GM12878 (cell line): Measurements from ENCODE around the gene ZNF334. TPM values are rescaled to one million over a fixed set of nuclear protein-coding genes. Genes with fewer than 3 reads are reported as not detected.

Experiments used
- ATAC-seq: fragments of 200-7000 bp; cut with Tn5 transposase; 3 replicates; pipeline ENCODE4 v1.9.1; 2020; ENCODE audit warnings: mild to moderate bottlenecking, moderate library complexity
- BruUV-seq: library from RNA; stranded (reverse); fragments of 400-500 nt; replicated peaks from 2 replicates; lab custom pipeline; 2021; lab: Mats Ljungman, UMichigan
- CTCF ChIA-PET: fragments of 300-600 bp; sonication (Branson Sonifier 250); formaldehyde crosslinking; extraction: SDS; loops from one replicate; lab custom pipeline; 2021; ENCODE audit warnings: inconsistent platforms; lab: Yijun Ruan, JAX
- POLR2A ChIA-PET: fragments of 350-600 bp; formaldehyde crosslinking; extraction: SDS; loops from one replicate; lab custom pipeline; 2021; ENCODE audit warnings: inconsistent platforms; lab: Charles Lee
- RAD21 ChIA-PET: fragments of 300-600 bp; sonication (Branson Sonifier 250); formaldehyde crosslinking; loops from one replicate; lab custom pipeline; 2023; ENCODE audit warnings: antibody characterized with exemption; ENCODE audit not compliant: unreplicated experiment; lab: Charles Lee
- SMC1A ChIA-PET: fragments of 300-600 bp; sonication (Branson Sonifier 250); formaldehyde crosslinking; loops from one replicate; lab custom pipeline; 2023; ENCODE audit not compliant: unreplicated experiment, uncharacterized antibody; lab: Charles Lee
- DNase-seq: peaks from one replicate; pipeline ENCODE4 v3.0.0-alpha.2; 2011; ENCODE audit warnings: low read depth, low spot score
- FAIRE-seq: peaks from 3 replicates; lab custom pipeline; 2011; peaks lifted over from hg19 to GRCh38; lab: Jason Lieb, UNC
- H2AFZ ChIP-seq: 2 replicates; pipeline ENCODE4 v1.6.0; 2011; ENCODE audit warnings: low read depth, low read length, control low read depth; ENCODE audit not compliant: control insufficient read depth
- H3K27ac ChIP-seq: 2 replicates; pipeline ENCODE4 v1.5.1; 2011; ENCODE audit warnings: control low read depth; ENCODE audit not compliant: control insufficient read depth, insufficient read depth
- H3K27me3 ChIP-seq, 2 experiments: replicated peaks in 1 of 2; 2 replicates each; pipeline versions ENCODE4 v1.6.0 to v1.6.1; 2011; ENCODE audit warnings: low read length in 1 of 2; ENCODE audit not compliant: control insufficient read depth in 2 of 2, insufficient read depth in 2 of 2
- H3K36me3 ChIP-seq, 2 experiments: 2 replicates each; pipeline ENCODE4 v1.5.1; 2011; ENCODE audit warnings: low read length in 1 of 2; ENCODE audit not compliant: control insufficient read depth in 2 of 2, insufficient read depth in 2 of 2
- H3K4me1 ChIP-seq: 2 replicates; pipeline ENCODE4 v1.6.1; 2011; ENCODE audit warnings: mild to moderate bottlenecking, low read length, moderate library complexity, mixed read lengths; ENCODE audit not compliant: control insufficient read depth, insufficient read depth
- H3K4me2 ChIP-seq: 2 replicates; pipeline ENCODE4 v1.6.0; 2011; ENCODE audit warnings: control low read depth; ENCODE audit not compliant: control insufficient read depth, insufficient read depth
- H3K4me3 ChIP-seq: fragments of 200-600 bp; sonication (generic); 2 replicates; pipeline ENCODE4 v1.5.1; 2016
- H3K79me2 ChIP-seq: 2 replicates; pipeline ENCODE4 v1.6.0; 2011; ENCODE audit warnings: low read length; ENCODE audit not compliant: control insufficient read depth, insufficient read depth
- H3K9ac ChIP-seq: 2 replicates; pipeline ENCODE4 v1.8.0; 2011; ENCODE audit warnings: low read length, control low read depth, mixed read lengths; ENCODE audit not compliant: control insufficient read depth, insufficient read depth
- H3K9me3 ChIP-seq: replicated peaks from 3 replicates; pipeline ENCODE4 v1.5.1; 2011; ENCODE audit warnings: mild to moderate bottlenecking, low read length; ENCODE audit not compliant: control insufficient read depth, insufficient read depth
- H4K20me1 ChIP-seq: 2 replicates; pipeline ENCODE4 v1.6.0; 2011; ENCODE audit not compliant: control insufficient read depth, insufficient read depth
- BRCA1 ChIP-seq: IDR thresholded peaks from 2 replicates; pipeline ENCODE4 v1.6.1; 2011; ENCODE audit warnings: low read depth, low read length, improper control_type of control experiment
- HDGF ChIP-seq: fragments of 450-650 bp; IDR thresholded peaks from 2 replicates; pipeline ENCODE4 v1.6.1; 2016; ENCODE audit warnings: antibody characterized with exemption
- RFX5 ChIP-seq: IDR thresholded peaks from 2 replicates; pipeline ENCODE4 v1.6.1; 2011; ENCODE audit warnings: low read depth, low read length, improper control_type of control experiment
- WGBS: methylation state at CpG from one replicate; pipeline ENCODE4 v1.1.6; 2016; ENCODE audit warnings: low lambda C conversion rate; ENCODE audit not compliant: insufficient replicate concordance, insufficient coverage; ENCODE audit errors: missing lambda C conversion rate; 5-methylcytosine and 5-hydroxymethylcytosine counted together
- in situ Hi-C: fragments of 300-500 bp; cut with MboI; formaldehyde crosslinking; loops from 9 replicates; pipeline ENCODE4 v1.14.3; 2018; ENCODE audit warnings: mixed read lengths
- intact Hi-C: fragments of 100-400 bp; cut with micrococcal nuclease; formaldehyde crosslinking; loops from one replicate; pipeline ENCODE4 v1.14.2; 2022; ENCODE audit not compliant: unreplicated experiment
- polyA plus RNA-seq, 11 experiments: library from polyadenylated mRNA; depleted of rRNA in 4 of 11; unstranded in 6 of 11; stranded (reverse) in 5 of 11; fragments of >200 nt; fragmentation: Nextera tagmentation in 4 of 11; fragmentation: Illumina TruSeq in 1 of 11; extraction: Ambion mirVana in 4 of 11; extraction: Trizol in 1 of 11; gene quantifications; 1 replicate in 1 of 11; 2 replicates in 10 of 11; pipeline versions ENCODE4 v1.2.1 to v1.2.3, GENCODE V29; 2011 to 2016; ENCODE audit warnings: inconsistent platforms in 2 of 11, missing spikeins in 2 of 11, low read depth in 1 of 11
- total RNA-seq, 4 experiments: library from RNA; depleted of rRNA in 3 of 4; stranded (reverse); fragments of >200 nt in 3 of 4; fragmentation: Illumina TruSeq in 1 of 4; extraction: Trizol in 1 of 4; gene quantifications; 2 replicates each; pipeline versions ENCODE4 v1.2.1 to v1.2.3, GENCODE V29; 2013 to 2021
- TF ChIP-seq, protein P1 (sequence below): IDR thresholded peaks from 2 replicates; pipeline ENCODE4 v1.6.1; 2011; ENCODE audit warnings: borderline replicate concordance, low read depth, mild to moderate bottlenecking, moderate library complexity, mixed read lengths, low read length; ENCODE audit not compliant: insufficient read depth; ENCODE audit errors: extremely low read length
- TF ChIP-seq, protein P2 (sequence below): fragments of 450-650 bp; IDR thresholded peaks from 2 replicates; pipeline ENCODE4 v1.6.1; 2017; ENCODE audit warnings: mild to moderate bottlenecking

ZNF334 gene
- total and polyA plus RNA-seq, 10 of the 15 experiments (the other 5 are each of a cell fraction or from before 2014, with no cell fraction given), result 0.08 to 2.0 (median 1.2) TPM

DNA sequence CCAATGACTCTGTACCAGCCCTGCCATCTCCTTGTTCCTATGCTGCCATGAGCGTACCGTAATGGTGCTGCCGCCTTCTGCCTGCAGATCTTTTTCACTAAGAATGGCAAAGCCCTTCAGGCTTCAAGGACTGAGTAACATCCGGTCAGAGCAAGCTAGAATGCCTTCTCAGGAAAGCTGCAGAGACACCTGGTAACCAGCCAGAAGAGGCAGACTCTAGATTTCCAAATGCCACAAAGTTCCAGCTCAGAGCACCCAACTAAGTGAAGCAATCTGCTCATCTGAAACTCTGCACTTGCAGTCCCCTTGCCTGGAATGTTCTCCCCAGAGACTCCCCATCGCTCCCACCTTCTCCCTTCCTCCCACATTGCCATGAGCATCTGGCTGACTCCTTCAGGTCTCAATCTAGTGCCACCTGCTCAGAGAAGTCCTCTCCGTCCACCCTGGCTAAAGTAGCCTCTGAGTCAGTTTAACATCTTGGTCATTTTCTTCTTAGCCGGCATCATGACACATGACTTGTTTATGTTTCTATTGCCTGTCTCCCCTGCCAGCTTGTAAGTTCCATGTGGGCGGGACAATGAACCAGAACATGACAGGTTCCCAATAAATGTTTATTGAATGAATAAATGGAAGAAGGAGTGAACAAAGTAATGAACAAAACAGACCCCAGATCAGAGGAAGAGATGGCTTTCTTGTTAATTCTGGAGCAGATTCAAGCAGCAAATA is 44.0 kb upstream of the ZNF334 start:
- H3K9me3 ChIP-seq, result no peaks in the 10 kb centered on the region
- intact Hi-C loops, result no loop called here
- DNase-seq (no peak), ATAC-seq (no peak), FAIRE-seq (no peak)
- peaks cover 40% of the 10 kb centered on the region for H3K4me1 ChIP-seq
- no peaks in the 10 kb centered on the region for H3K36me3 ChIP-seq
- H2AFZ ChIP-seq, result no peak overlapping the region
- H3K27me3 ChIP-seq, result no peaks in the 10 kb centered on the region
- H3K27ac ChIP-seq, result no peak overlapping the region
- BruUV-seq, result no TSS peak
- ChIA-PET CTCF (interaction anchor here (1.0 kb wide), 1 partner anchor 37 kb away, joined by 3 read pairs; no protein-coding TSS in a partner anchor), RAD21 (no interaction called here), SMC1A (interaction anchor here (0.7 to 2.7 kb wide), 2 partner anchors 11 to 400 kb away, joined by 3 to 10 read pairs; no protein-coding TSS in a partner anchor), POLR2A (interaction anchor here (0.6 kb wide), 1 partner anchor 394 kb away, joined by 3 read pairs; no protein-coding TSS in a partner anchor)
- no peaks in the 10 kb centered on the region for H3K79me2 ChIP-seq
- no peaks in the 10 kb centered on the region for H4K20me1 ChIP-seq
- WGBS, result 95% methylated on average over 8 of the region's 8 CpGs
- in situ Hi-C loops, result loop anchor here (10.0 kb wide), 1 partner anchor 127 kb away; the partner anchor contains the start of gene TP53RK
- TF ChIP-seq RFX5, result no peak
- TF ChIP-seq, protein P1, sequence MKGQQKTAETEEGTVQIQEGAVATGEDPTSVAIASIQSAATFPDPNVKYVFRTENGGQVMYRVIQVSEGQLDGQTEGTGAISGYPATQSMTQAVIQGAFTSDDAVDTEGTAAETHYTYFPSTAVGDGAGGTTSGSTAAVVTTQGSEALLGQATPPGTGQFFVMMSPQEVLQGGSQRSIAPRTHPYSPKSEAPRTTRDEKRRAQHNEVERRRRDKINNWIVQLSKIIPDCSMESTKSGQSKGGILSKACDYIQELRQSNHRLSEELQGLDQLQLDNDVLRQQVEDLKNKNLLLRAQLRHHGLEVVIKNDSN, result no peak
- no peak for TF ChIP-seq BRCA1
- TF ChIP-seq, protein P2, sequence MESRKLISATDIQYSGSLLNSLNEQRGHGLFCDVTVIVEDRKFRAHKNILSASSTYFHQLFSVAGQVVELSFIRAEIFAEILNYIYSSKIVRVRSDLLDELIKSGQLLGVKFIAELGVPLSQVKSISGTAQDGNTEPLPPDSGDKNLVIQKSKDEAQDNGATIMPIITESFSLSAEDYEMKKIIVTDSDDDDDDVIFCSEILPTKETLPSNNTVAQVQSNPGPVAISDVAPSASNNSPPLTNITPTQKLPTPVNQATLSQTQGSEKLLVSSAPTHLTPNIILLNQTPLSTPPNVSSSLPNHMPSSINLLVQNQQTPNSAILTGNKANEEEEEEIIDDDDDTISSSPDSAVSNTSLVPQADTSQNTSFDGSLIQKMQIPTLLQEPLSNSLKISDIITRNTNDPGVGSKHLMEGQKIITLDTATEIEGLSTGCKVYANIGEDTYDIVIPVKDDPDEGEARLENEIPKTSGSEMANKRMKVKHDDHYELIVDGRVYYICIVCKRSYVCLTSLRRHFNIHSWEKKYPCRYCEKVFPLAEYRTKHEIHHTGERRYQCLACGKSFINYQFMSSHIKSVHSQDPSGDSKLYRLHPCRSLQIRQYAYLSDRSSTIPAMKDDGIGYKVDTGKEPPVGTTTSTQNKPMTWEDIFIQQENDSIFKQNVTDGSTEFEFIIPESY, result no peak
- no peak for TF ChIP-seq HDGF
- TF ChIP-seq, all 136 proteins: peak for 0
- Histone ChIP-seq H3K9ac (no peak overlapping the region), H3K4me3 (no peak overlapping the region), H3K4me2 (no peak overlapping the region)
